ENCODE results near the gene FARP1.

FARP1 gene

DNA sequence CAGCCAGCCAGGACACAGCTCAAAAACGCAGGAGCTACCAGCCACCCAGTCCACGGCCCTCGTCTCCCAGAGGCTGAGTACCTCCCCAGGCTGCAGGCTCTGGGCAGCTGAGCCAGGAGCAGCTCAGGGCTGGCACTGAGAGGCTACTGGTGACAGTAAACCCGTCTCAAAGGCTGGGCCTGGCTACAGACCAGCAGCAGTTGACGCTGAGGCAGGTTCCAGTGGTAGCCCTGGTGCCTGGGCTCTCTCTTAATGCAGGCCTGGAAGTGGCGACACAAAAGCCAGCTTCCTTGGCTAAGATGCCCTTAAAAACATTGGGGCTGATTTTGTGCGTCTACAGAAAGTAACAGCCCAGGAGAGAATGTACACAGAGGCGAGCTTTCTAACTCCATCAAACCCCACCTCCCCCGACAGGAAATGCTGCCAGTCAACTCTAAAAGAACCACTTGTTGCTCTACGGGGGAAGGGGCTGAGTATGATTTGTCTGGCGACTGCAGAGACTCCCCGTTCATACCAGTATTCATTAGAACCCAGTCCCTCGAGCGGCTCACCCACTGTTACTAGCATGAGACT, 307.7 kb downstream of the FARP1 start:
- no peak for DNase-seq

DNA sequence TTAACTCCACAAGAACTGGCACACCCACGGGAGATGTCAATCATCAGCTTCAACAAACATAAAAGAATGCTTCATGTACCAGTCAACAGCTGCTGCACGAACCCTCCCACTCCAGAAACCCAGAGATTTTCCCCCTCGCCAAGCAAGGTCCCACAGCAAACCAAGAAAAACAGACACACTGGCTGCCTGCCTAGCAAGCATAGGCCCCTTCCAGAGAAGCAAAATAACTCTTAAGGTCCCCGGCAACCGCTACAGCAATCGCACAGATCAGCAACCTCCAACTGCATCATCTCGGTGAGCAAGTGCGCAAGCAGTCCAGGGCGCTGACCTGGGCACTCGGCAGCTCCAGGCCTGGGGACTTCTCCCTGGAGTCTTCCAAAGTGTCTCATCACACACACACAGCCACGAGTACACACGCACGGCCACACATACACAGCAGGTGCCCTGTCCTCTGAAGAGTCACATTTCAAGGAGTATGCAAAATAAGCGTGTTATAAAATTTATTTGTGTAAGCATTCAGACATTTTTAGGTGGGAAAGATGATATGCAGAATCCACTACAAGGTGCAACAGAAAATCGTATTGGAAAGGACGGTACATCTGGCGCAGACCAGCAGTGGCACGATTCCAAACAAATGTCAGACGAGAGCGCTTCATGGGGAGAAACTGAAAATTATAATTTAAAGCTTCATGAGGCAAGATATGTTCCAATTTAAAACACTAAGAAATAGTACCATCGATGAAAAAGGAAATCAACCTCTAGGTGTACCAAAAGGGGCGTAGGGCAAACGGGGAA, 309.0 kb downstream of the FARP1 start:
- DNase-seq: no peak

DNA sequence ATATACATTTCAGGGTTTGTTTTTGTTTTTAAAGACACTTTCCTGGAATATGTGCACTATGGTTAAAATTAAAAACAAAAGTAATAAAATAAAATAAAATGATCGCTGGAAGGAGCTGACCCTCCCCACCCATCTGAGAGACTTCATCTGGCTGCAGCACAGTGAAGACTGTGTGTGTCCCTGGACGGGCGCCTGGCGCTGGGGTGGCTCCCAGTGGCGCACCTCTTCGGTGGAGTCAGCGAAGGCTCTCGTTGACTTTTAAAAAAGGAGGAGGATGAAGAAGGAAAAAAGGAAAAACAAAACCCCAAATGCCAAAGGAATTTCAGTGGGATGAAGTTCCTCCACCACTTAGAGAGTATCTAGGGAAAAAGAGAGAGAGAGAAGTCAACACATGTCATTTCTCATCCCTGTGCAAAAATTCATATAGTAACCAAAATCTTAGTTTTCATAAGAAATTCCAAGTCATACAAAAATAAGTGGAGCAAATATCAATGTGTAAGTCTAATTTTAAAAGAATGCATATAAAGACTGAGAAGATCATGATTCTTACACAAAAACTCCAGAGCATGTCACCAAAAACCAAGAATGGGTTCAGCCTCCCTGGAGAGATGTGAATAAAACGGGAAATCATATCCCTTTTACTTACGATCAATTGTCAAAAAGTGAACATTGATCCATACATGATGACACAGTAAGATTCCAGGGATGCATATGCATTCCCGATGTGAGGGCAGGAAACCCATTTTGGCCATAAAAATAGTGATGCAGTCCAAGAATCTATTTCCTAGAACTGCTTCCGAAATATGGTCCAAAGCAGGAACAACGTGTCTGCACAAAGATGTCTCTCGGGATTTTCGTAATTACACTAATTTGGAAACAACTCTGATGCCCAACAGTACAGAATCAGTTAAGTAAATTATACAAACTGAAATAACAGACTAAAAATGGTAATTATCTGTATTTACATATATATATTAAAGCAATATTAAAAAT, 310.3 kb downstream of the FARP1 start:
- DNase-seq: no peak

DNA sequence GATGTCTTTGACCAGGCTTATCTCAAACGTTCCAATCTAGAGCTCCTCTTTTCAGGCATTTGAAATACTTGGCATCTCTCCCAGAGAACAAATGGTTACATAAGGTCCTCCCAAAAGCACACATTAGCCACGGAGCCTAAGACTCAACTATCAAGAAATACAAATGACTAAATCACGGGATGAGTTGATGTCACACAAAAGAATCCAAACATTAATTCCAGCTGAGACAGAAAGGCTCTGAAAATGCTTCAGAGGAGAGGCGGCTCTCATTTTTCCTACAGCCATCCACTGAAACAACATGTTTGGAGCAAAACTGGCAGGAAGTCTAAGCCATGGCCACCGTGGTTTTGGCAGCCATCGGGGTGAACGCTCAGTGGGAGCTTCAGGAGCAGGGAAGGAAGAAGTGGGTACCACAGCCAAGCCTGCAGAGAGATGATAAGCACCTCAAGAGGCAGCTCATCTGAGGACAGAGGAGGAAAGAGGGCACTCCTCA, 311.5 kb downstream of the FARP1 start:
- DNase-seq: no peak

DNA sequence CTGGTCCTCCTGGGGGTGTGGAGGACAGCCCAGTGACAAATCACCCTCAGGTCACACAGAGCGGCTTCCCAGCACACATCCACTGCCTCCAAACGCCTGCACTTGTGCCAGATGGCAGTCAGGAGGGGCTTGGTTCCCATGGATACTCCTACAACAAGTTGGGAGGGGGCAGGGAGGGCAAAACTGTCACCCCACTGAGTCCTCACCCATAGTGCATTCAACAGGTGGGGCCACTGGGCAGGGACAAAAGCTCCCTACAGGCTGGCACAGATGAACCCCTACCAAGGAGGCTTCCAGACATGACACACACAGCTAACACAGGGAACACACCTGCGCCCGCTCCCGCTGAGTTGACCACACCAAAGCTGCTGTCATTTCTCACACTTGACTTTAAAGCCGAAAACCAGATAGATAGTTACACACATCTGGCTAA, 313.5 kb downstream of the FARP1 start:
- no peak for DNase-seq

DNA sequence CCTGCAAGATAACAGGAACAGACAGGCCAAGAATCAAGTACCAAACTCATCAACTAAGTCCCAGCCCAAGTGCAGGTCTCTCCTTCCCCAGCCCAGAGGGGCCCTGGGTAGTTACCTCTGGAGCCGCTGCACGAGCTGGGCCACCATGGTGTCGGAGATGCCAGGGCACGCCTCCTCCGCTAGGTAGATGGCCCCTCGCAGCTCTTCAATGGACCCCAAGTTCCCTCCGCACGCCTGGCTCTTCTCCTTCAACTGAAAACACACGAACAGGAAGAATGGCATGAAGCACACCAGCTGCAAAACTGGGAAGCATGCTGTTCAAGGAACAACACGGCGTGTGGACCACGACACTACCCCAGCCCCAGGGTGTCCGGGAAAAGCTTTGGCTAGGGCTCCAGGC, 314.2 kb downstream of the FARP1 start:
- DNase-seq: no peak

DNA sequence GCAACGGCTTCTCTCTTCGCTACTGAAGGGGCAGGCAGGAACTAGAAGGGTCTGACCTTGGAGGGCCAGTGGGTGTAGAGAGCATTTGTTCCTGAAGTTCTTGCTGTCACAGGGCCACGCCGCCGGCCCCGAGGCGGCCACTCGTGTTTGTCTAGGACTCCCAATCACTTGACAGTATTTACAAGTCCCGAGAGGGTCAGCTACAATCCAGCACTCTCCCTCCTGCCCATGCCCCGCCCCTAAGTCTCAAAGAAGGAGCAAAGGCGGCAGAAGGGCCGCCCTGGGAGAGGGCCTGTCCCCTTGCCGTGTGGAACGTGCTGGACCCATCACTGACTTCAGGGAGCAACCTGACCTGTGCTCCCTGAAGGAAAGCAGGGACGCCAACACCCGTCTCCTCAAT, 315.5 kb downstream of the FARP1 start:
- no peak for DNase-seq

DNA sequence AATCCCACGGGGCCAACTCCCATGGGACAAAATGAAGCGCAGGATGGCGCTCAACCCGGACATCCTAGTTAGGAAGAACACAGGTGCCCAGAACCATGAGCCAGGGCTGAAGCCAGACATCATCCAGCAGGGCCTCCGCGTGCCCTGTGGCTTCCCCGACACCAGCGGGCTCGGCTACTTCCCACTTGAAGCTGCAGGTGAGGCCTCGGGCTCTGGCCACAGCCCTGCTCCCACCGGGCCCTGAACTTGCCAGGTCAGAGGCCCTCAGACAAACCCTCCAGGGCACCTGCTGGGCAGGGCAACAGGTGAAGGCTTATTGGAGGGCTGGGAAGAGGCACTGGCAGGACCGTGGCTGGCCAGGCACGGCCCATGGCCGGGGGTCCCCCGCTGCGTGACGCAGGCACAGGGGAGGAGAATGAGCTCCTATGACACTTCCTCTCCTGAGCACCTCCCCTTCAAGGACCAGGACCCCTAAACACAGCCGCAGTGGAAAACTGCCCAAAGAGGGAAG, 316.3 kb downstream of the FARP1 start:
- DNase-seq: no peak

DNA sequence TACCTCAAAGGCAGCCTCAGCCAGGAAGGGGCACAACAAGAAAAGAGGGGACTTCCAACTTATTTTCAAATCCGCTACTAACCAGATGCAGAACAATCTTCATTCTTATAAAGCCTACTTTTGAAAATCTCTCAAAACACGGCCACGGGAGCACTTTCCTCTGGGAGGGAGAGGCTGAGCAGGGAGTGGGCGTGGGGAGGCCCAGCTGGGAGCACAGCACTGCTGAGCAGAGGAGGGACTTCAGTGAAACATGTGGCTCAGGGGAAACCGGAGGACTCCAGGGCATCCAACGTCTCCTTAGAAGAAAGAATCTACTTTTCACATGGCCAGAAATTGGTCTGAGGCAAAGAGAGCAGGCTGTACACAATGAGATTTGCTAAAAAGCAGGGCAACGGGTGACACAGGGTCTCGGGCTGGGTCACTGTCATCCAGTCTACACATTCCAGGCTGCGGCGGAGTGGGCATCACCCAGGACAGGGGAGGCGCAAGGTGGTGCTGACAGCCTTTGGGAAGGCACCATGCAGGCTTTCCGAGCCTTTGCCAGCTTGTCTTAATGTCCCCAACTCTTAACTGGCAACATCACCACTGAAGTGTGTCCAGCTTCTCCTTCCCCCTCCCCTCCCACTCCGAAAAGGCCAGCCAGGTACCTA, 317.0 kb downstream of the FARP1 start:
- DNase-seq: no peak

DNA sequence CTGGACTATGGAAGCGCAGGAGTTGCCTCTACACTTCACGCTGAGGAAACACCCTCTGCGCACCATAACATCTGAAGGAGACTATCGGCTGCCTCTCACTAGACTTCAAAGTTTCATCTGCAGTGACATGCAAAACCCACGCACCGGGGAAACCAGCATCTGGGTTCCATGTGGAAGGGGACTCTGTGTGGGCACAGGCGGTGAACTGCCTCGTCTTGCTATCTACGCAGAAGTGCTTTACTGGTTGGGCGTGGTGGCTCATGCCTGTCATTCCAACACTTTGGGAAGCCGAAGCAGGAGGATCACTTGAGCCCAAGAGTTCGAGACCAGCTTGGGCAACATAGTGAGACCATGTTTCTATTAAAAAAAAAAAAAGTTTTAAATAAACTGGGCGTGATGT, 317.6 kb downstream of the FARP1 start:
- DNase-seq: no peak

DNA sequence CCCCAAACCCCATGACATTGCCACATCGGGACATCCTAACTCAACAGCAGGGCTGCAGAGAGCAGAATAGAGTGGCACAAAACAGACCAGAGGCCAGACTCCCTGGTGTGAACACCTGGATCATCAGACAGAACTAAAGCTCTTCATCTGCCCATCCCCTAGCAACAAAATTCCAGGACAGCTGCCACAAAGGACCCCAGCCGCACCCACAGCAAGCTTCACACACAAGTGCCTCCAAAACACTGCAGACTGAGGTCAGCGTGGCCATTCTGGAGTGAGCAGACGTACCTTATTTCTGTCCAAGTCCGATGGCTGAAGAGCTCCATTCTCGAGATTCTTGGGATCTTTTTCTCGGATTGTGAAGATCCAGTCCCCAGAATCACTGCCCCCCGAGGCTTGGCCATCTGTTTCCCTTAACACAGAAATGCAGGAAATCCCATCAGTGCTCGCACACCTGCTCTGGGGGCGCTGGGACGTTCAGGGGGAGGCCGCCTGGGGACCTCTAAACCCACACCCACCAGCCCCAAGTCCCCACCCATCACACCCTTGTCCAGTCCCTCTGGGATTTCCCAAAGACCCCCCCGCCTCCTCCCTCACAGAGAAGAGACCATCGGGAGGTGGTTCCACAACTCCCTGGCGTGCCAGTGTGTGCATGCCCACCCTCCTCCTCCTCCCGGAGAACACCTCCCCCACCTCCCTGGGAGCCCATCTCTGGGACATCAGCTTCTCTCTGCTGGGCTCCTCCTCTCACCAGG, 318.8 kb downstream of the FARP1 start:
- DNase-seq: no peak

DNA sequence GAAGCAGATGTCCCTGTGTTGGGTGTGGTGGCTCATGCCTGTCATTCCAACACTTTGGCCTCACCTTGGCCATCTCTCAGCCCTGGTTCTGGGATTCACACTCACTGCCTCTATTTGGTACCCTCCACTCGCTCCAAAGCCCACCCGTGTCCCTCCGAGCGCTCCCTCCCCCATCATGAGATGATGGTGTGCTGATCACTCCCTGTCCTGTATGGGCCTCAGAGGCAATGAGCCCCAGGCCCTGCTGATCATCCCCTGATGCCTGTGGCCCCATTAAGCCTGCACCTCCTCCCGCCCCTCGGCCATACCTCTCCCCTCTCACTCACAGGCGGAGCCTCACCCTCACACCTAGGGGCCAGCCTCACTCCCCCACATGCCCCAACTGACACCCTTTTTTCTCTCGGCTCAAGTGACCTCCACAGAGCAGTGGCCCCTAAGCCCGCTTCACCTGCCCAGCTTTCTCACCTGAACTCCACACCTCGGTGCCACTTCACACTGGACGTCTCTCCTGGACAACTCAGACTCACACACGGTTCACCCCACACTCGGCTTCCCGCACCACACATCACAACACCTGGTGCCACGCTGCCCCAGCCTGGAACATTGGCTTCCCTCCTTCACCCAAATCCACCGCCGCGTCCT, 319.5 kb downstream of the FARP1 start:
- no peak for DNase-seq

DNA sequence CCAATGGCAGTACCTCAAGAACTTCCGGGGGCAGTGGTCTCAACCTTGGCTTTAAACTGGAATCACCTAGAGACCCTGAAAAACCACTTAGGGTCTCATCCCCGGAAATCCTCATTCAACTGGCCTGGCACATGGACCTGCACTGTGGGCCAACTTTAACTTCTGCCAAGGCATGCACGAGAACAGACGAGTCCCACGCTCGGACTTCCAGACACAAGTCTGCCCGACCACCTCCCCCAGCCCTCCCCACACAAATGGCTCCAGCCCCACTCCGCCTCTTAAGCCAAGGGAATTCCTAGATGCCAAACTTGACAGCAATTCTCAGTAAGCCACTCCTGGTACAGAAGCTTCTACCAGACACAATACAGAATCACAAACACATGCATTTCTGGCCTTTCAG, 320.1 kb downstream of the FARP1 start:
- no peak for DNase-seq

DNA sequence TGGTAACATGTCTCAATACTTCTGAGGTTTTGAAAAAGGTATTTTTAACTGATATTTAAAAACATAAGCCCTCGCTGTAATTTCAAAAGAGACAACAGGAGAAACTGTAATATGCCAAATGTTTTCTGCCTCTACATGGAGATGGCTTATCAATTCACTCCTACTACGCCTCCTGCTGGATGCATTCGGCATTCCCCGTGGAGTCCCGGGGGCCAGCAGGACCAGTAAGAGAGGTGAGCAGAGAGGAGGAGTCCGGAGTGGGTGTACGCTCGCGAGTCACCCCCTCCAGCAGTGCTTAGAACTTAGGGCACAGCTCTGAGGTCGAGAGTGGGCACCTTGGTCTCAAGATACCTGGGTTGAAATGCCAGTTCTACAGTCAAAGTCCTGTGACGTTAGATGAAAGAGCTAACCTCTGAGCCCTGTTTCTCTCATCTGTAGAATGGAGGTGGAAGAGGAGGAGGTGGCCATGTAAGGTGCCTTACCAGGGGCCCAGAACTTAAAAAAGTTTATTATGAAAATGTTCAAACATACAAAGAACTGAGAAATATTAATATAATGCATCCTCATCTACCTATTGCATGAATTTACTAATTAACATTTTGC, 323.8 kb downstream of the FARP1 start:
- DNase-seq: no peak

DNA sequence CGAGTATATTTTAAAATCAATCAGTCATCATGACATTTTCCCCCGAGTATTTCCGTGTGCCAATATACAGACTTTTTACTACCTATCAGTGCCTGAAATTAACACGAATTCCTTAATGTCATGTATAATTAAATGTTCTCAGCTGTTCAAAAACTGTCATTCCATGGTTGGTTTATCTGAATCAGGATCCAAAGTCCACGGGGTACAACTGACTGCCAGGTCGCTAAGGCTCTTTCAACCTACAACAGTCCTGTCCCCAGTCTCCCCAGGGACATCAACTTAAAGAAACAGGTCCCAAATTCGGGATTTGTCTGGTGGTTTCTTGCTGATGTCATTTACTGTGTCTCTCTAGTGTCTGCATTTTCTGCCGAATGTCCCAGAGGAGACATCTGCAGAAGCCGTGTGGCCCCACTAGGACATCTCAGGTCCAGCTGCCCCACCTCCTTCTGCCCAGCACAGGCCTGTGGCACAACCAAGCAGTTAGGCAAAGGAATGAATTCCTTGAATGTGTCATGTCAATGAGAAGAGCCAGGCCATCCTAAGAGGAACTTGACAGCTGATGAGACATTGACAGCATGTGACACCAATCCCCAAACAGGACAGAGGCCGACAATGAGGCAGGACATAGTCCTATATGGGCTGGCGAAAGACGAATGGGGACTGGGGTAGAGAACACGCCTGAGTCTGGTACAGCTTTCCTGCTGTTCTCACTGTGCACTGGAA, 324.5 kb downstream of the FARP1 start:
- no peak for DNase-seq

DNA sequence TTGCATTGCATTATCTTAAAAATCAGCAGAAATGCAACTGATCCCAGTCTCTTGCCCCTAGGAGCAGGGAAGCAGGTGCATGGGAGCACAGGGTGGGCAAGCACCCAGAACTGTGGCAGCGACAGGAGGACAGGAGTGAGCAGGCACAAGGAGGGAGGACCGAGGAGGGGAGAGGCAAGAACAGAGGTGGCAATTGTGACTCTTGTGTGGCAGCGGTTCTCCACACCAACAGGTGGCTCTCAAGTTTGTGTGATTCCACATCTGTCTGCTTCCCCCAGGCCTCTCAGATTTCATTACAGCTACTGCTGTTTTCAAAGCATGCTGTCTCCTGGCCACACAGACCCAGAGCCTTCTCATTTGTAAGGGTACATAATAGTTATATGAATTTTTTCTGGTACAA, 325.5 kb downstream of the FARP1 start:
- DNase-seq: no peak

DNA sequence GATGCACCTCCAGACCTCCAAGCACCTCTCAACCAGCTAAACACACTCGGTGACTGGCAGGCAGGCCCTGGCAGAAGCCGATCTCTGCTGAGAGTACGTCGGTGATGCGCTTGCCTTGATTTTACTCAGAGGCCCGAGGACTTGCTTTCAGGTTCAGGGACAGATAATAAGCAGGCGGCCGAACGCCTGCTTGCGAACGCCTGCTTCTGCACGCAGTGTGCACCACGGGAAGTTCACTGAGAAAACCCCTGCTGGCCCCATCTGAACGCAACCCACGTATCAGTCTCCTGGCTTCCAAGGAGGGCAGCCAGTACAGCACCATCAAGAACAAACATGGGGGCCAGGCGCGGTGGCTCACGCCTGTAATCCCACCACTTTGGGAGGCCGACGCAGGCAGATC, 326.0 kb downstream of the FARP1 start:
- no peak for DNase-seq

DNA sequence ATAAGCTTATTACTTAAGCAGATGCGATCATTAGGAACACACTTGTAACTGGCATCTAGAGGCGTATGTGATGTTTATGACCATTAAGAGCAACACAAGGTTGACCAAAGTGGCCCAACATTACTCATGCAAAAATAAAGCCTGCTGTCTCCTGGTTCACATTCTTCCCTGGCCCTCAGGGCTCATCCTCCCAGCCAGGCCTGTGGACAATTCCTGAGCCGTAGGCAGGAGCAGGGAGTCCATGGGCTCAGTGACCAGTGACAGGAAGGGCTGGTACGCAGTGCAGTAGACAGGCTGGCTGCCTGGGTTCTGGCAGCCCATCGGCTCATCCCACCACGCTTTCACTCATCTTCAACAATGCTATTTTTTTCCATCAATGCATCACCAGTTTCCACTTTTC, 328.0 kb downstream of the FARP1 start:
- no peak for DNase-seq

DNA sequence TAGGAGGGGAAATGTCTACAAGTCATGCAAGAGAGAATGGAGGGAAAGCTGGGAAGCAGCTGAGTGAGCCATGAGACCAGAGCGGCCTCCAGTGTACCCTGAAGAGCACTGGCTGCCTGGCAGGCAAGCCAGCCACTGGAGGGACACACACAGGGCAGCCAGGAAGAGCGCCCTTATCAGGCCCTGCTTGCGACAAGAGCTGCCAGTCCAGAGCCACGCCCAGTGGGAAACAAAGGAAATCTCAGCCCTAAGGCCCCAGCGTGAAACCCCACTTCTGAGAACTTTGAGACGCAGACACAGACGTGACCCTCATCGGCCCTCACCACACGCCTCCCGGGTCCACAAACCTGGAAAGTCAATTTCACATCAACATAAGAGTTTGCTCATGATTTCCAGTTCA, 329.0 kb downstream of the FARP1 start:
- DNase-seq: no peak

DNA sequence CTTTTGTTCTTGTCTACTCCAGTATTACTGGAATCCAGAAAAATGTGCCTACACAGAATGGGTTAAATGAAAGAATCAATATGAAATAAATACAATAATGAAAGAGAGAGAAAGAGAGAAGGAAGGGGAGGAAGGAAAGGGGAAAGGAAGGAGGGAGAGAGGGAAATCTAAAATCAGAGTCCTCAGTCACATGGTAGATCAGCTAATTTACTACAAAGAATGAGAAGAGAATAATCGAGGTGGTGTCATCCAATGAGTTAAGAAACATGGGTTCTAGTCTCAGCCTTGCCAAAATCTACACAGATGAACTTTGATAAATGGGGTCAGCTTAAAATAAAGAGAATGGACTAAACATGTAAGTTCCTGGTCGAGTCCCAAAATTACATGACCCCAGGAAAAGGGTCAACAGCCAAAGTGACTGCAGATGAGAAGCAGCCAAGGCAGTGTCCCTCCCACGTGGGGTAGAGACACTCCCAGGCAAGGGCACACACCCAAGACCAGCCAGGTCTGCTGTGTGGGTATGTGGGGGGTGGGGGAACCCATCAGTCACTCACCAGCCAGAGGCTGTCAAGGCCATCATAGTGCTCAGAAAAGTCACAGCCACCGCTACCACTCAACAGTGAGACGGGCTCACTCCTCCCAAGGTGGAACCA, 330.4 kb downstream of the FARP1 start:
- no peak for DNase-seq
